ENCODE measurements around the gene PPP1R3G.

DNA sequence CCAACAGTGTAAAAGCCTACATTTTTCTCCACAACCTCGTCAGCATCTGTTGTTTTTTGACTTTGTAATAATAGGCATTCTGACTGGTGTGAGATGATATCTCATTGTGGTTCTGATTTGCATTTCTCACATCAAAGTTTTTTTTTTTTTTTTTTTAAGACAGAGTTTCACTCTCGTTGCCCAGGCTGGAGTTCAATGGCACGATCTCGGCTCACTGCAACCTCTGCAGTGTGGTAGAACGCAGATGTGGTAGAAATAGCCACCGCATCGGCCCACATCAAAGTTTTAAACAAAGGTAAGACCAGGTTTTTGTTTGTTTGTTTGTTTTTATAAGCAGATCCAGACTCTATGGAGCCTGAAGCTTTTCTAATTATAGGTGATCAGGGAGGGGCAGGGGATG, 12.7 kb upstream of the PPP1R3G start:
- TF ChIP-seq, protein P1, sequence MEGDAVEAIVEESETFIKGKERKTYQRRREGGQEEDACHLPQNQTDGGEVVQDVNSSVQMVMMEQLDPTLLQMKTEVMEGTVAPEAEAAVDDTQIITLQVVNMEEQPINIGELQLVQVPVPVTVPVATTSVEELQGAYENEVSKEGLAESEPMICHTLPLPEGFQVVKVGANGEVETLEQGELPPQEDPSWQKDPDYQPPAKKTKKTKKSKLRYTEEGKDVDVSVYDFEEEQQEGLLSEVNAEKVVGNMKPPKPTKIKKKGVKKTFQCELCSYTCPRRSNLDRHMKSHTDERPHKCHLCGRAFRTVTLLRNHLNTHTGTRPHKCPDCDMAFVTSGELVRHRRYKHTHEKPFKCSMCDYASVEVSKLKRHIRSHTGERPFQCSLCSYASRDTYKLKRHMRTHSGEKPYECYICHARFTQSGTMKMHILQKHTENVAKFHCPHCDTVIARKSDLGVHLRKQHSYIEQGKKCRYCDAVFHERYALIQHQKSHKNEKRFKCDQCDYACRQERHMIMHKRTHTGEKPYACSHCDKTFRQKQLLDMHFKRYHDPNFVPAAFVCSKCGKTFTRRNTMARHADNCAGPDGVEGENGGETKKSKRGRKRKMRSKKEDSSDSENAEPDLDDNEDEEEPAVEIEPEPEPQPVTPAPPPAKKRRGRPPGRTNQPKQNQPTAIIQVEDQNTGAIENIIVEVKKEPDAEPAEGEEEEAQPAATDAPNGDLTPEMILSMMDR (IDR thresholded peaks at IDR 0.05): no peak
- no peak for TF ChIP-seq POLR2A (IDR thresholded peaks at IDR 0.05)
- no peak for TF ChIP-seq POLR2AphosphoS5 (IDR thresholded peaks at IDR 0.05; ENCODE audit: insufficient read depth in 1 of 2, low read depth in 1 of 2)

All from vagina (tissue), 2 donors.